Ectodermal cell (in vitro differentiated cells): ENCODE measurements around the gene HTR2C. TPM values are rescaled to one million over a fixed set of nuclear protein-coding genes. Genes with fewer than 3 reads are reported as not detected.

Source experiments
- H3K27ac ChIP-seq: 2 replicates; pipeline ENCODE4 v1.7.0; 2013; ENCODE audit warnings: mild to moderate bottlenecking, low read depth, low read length; ENCODE audit not compliant: insufficient read depth, poor library complexity, severe bottlenecking
- H3K27me3 ChIP-seq: 2 replicates; pipeline ENCODE4 v1.7.0; 2013; ENCODE audit warnings: mild to moderate bottlenecking, low read length; ENCODE audit not compliant: insufficient read depth, control insufficient read depth, poor library complexity, severe bottlenecking
- H3K36me3 ChIP-seq: one replicate; pipeline ENCODE4 v1.7.0; 2013; ENCODE audit warnings: low read length; ENCODE audit not compliant: control insufficient read depth, insufficient read depth
- H3K4me1 ChIP-seq: one replicate; pipeline ENCODE4 v1.7.0; 2013; ENCODE audit warnings: low read length; ENCODE audit not compliant: control insufficient read depth, insufficient read depth
- H3K4me3 ChIP-seq: 2 replicates; pipeline ENCODE4 v1.7.0; 2013; ENCODE audit warnings: low read depth, low read length, control low read depth; ENCODE audit not compliant: insufficient read depth
- H3K9me3 ChIP-seq: 2 replicates; pipeline ENCODE4 v1.7.0; 2013; ENCODE audit warnings: mild to moderate bottlenecking, low read length, moderate library complexity; ENCODE audit not compliant: control insufficient read depth
- WGBS, 2 experiments: methylation state at CpG; one replicate each; pipeline ENCODE4 v1.1.7; 2013; ENCODE audit warnings: missing lambda C conversion rate in 2 of 2; 5-methylcytosine and 5-hydroxymethylcytosine counted together
- polyA plus RNA-seq, 4 experiments: library from polyadenylated mRNA; stranded (reverse); fragments of 50-300 nt; gene quantifications; one replicate each; pipeline ENCODE4 v1.2.3, GENCODE V29; 2013

HTR2C gene
- polyA plus RNA-seq (2013, experiment 1 of 4): 0.13 TPM
- 0.14 TPM for polyA plus RNA-seq (2013, experiment 2 of 4)
- 0.11 TPM for polyA plus RNA-seq (2013, experiment 3 of 4)
- 0.20 TPM for polyA plus RNA-seq (2013, experiment 4 of 4)

DNA sequence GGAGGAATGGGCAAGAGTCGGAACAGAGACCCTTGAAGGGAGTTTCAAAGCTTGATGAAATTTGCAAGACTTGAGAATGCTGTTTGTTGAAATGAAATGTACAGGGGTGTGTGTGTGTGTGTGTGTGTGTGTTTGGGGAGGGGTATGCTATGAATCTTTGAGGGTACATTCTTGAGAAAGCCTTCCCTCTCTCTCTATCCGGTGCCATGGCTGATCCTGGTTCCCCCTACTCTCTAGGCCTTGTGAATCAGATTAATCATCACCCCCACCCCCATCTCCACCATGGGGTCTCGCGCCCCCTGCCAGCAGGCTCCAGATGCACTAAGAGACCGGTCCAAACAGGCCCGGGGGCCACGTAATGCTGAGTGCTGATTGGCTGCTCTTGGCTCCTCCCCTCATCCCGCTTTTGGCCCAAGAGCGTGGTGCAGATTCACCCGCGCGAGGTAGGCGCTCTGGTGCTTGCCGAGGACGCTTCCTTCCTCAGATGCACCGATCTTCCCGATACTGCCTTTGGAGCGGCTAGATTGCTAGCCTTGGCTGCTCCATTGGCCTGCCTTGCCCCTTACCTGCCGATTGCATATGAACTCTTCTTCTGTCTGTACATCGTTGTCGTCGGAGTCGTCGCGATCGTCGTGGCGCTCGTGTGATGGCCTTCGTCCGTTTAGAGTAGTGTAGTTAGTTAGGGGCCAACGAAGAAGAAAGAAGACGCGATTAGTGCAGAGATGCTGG, at the start of gene HTR2C:
Gene HTR2C, plus strand, starts transcription at position 441 of the 729 bp plus-strand sequence. CDS start 142,851 bp downstream, outside the sequence.
- 4 to 5% methylated on average over 34 of the region's 34 CpGs for WGBS, 2 experiments
- Histone ChIP-seq H3K4me3 (peak within 1 kb of the TSS; percentile 38), H3K36me3 (no peaks in the 10 kb centered on the region), H3K9me3 (no peaks in the 10 kb centered on the region), H3K27ac (no peak within 1 kb of the TSS), H3K4me1 (no peaks in the 10 kb centered on the region), H3K27me3 (peaks cover 75% of the 10 kb centered on the region)

DNA sequence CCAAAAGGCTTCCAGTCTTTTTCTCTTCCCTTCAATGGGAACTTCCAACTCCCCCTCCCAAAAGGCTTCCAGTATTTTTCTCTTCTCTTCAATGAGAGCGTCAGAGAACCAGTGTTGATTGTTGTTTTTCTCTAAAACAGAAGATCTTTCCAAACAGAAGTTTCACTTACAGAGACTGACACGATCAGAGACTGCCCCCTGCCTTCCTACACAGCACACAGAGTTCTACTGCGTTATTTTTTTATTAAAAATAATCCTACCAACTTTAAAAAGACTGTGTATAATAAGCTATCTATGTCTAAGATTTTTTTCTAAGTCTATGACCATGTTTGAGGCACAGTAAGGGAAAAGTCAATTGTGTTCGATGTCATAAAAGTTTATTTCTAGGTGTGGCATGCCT, 3.5 kb upstream of the HTR2C start:
- Histone ChIP-seq H3K9me3 (no peaks in the 10 kb centered on the region), H3K36me3 (no peaks in the 10 kb centered on the region), H3K27ac (no peak overlapping the region), H3K4me3 (no peak overlapping the region), H3K4me1 (no peaks in the 10 kb centered on the region), H3K27me3 (peaks cover 55% of the 10 kb centered on the region)
- 49 to 75% methylated on average over 1 to 2 of the region's 4 CpGs for WGBS, 2 experiments

- Histone ChIP-seq H3K27ac (no peak overlapping the region), H3K4me3 (peak overlapping the region; percentile 6), H3K27me3 (peaks cover 69% of the 10 kb centered on the region), H3K4me1 (no peaks in the 10 kb centered on the region), H3K9me3 (no peaks in the 10 kb centered on the region), H3K36me3 (no peaks in the 10 kb centered on the region)
- WGBS, 2 experiments: 1 to 3% methylated on average over 38 to 41 of the region's 45 CpGs
These were observed 2.2 kb upstream of the HTR2C start for GRCh38 chrX:114581528-114582263.

DNA sequence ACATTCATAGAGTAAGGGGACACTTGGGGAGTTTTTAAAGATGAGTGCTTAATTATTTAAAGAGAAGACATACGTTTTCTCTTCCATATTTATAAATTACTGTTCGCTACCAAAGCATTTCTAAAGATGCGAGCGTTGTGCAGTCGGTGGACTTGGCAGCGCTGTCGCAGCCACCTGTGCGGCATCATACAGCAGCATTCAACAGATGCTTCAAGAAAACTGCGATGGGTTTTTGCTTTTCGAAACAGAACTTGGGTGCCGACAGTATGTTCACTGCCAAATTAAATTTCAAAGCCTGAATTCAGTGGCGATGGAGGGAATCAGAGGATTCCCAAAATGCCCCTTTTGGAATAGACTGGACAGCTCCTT, 1.6 kb upstream of the HTR2C start:
- Histone ChIP-seq H3K9me3 (no peaks in the 10 kb centered on the region), H3K36me3 (no peaks in the 10 kb centered on the region), H3K27me3 (peaks cover 74% of the 10 kb centered on the region), H3K4me1 (no peaks in the 10 kb centered on the region), H3K27ac (no peak overlapping the region), H3K4me3 (no peak overlapping the region)
- WGBS, 2 experiments: 18 to 20% methylated on average over 11 to 12 of the region's 12 CpGs

GRCh38 chrX:114582698-114583395, 1.0 kb upstream of the HTR2C start:
- H3K9me3 ChIP-seq: no peaks in the 10 kb centered on the region
- 2 to 3% methylated on average over 36 of the region's 36 CpGs for WGBS, 2 experiments
- H3K36me3 ChIP-seq: no peaks in the 10 kb centered on the region
- peaks cover 75% of the 10 kb centered on the region for H3K27me3 ChIP-seq
- H3K27ac ChIP-seq: no peak overlapping the region
- H3K4me1 ChIP-seq: no peaks in the 10 kb centered on the region
- no peak overlapping the region for H3K4me3 ChIP-seq

- Histone ChIP-seq H3K27ac (no peak overlapping the region), H3K4me1 (no peaks in the 10 kb centered on the region), H3K4me3 (peak overlapping the region; percentile 38), H3K27me3 (peaks cover 75% of the 10 kb centered on the region), H3K9me3 (no peaks in the 10 kb centered on the region), H3K36me3 (no peaks in the 10 kb centered on the region)
- WGBS, 2 experiments: 1% methylated on average over 56 of the region's 56 CpGs
These were observed 573 bp downstream of the HTR2C start for GRCh38 chrX:114584375-114584943.

DNA sequence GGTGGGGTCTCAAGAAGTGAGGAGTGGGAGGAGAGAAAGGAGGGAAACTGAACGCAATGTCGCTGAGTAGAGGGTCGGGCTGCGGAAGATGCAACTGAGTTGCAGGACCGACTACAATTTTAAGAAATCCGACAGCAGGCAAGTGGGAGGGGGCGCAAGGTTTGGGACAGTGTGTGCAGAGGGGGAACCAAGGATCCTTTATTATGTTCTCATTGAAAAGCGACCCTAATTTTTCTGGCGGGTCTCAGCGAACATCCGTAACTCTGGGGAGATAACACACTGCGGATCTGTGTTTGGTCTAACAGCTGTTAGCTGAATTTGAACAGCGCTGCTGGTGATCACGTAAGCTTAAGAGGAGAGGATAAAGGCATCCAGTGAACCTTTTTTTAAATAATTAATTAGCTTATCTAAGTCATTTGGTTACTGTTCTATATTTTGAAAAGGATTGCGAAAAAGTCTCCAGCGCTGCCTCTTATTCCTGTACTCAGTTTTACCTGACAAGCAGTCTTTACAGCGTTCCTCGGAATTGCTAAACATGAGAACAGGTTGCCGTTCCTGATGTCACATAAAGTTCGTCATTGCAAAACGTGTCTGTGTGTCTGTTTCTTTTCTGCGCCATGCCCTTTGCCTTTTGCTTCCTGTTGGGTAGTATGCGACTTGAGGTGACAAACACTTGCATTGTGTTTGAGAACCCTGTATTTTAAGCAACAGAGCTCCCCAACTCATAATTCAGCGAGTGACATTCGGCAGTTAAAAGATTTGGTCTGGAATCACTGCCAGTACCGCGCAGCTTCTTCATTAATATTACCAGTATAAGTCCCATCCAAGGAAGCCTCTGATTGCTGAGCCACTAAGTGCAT, 1.3 kb downstream of the HTR2C start:
- no peaks in the 10 kb centered on the region for H3K36me3 ChIP-seq
- H3K9me3 ChIP-seq: no peaks in the 10 kb centered on the region
- H3K4me3 ChIP-seq: peak overlapping the region; percentile 38
- H3K27me3 ChIP-seq: peaks cover 70% of the 10 kb centered on the region
- H3K4me1 ChIP-seq: no peaks in the 10 kb centered on the region
- H3K27ac ChIP-seq: no peak overlapping the region
- WGBS, 2 experiments: 4 to 6% methylated on average over 26 of the region's 27 CpGs

GRCh38 chrX:114591121-114591520, 7.2 kb downstream of the HTR2C start:
- no peaks in the 10 kb centered on the region for H3K9me3 ChIP-seq
- H3K4me3 ChIP-seq: no peak overlapping the region
- no peak overlapping the region for H3K27ac ChIP-seq
- H3K36me3 ChIP-seq: no peaks in the 10 kb centered on the region
- no CpG with 5 or more reads among the region's 1 CpG for WGBS, 2 experiments
- no peaks in the 10 kb centered on the region for H3K4me1 ChIP-seq
- peaks cover 12% of the 10 kb centered on the region for H3K27me3 ChIP-seq

- no peaks in the 10 kb centered on the region for H3K9me3 ChIP-seq
- no peak overlapping the region for H3K27ac ChIP-seq
- no peaks in the 10 kb centered on the region for H3K36me3 ChIP-seq
- no peaks in the 10 kb centered on the region for H3K4me1 ChIP-seq
- WGBS, 2 experiments: 82% methylated on average over 1 of the region's 1 CpG; no CpG with 5 or more reads in 1 of the 2 experiments
- H3K27me3 ChIP-seq: no peaks in the 10 kb centered on the region
- no peak overlapping the region for H3K4me3 ChIP-seq
These were observed 15.4 kb downstream of the HTR2C start for GRCh38 chrX:114599305-114599704.
